Activated CD4-positive, CD25-positive, alpha-beta regulatory T cell treated with anti-CD3 and anti-CD28 coated beads, Interleukin-2, amount 50 U/mL, for 16 hours (primary cell): ENCODE results near the gene TRPM6.
"Not testable (repeated sequence)": the region's sequence is repeated elsewhere in the genome, so short reads cannot be mapped to it uniquely, and the experiment has no call there.

Experiments used
- DNase-seq: peaks from one replicate; pipeline ENCODE4 v3.0.0-alpha.2; 2020; ENCODE audit warnings: low read depth, low spot score

TRPM6 gene, protein sequence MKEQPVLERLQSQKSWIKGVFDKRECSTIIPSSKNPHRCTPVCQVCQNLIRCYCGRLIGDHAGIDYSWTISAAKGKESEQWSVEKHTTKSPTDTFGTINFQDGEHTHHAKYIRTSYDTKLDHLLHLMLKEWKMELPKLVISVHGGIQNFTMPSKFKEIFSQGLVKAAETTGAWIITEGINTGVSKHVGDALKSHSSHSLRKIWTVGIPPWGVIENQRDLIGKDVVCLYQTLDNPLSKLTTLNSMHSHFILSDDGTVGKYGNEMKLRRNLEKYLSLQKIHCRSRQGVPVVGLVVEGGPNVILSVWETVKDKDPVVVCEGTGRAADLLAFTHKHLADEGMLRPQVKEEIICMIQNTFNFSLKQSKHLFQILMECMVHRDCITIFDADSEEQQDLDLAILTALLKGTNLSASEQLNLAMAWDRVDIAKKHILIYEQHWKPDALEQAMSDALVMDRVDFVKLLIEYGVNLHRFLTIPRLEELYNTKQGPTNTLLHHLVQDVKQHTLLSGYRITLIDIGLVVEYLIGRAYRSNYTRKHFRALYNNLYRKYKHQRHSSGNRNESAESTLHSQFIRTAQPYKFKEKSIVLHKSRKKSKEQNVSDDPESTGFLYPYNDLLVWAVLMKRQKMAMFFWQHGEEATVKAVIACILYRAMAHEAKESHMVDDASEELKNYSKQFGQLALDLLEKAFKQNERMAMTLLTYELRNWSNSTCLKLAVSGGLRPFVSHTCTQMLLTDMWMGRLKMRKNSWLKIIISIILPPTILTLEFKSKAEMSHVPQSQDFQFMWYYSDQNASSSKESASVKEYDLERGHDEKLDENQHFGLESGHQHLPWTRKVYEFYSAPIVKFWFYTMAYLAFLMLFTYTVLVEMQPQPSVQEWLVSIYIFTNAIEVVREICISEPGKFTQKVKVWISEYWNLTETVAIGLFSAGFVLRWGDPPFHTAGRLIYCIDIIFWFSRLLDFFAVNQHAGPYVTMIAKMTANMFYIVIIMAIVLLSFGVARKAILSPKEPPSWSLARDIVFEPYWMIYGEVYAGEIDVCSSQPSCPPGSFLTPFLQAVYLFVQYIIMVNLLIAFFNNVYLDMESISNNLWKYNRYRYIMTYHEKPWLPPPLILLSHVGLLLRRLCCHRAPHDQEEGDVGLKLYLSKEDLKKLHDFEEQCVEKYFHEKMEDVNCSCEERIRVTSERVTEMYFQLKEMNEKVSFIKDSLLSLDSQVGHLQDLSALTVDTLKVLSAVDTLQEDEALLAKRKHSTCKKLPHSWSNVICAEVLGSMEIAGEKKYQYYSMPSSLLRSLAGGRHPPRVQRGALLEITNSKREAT (N-terminal part only)

DNA sequence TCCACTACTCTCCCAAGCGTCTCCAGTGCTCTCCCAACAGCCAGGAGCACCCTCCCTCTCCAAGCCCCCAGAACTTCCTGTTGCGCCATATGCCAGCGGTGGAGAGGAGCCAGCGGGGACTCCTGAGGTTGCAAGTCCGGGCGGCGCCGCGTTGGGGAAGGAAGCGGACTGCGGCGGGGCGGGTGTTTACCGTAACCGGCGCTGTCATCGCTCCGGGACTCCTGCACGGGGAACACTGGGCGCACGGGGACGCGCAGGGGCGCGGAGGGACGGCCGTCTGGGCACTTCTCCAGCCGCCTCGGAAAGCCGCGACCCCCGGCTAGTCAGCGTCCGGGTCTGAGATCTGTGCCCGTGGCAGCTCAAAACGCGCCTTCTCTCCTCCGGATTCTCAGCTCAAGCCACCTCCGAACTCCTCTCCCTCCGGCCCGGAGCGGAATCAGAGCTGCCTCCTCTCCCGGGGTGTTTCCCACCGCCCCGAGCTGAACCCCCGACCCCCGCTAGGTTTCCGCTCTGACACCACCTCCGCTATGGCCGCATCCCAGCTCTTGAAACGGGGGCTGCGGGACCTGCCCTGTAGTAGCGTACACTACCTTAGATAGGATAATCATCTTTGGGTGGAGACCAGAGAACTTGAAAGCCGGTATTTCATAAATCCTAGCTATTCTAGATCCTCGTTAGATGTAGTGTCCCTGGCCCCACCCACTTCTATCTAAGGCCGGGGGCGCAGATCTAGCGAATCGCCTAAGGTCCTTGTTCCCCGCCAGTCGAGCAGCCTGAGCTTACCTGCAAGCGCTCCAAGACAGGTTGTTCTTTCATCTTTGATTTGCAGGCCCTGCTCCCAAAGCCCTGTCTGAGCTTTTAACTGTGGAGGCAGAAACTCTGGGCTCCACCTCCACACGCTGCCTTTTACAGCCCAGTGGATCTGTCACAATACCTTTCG lies at the start of gene TRPM6:
Gene TRPM6, minus strand, starts transcription at position 881 of the 940 bp plus-strand sequence. Its CDS starts 65 bp downstream, at position 816.
- no peak for DNase-seq

DNA sequence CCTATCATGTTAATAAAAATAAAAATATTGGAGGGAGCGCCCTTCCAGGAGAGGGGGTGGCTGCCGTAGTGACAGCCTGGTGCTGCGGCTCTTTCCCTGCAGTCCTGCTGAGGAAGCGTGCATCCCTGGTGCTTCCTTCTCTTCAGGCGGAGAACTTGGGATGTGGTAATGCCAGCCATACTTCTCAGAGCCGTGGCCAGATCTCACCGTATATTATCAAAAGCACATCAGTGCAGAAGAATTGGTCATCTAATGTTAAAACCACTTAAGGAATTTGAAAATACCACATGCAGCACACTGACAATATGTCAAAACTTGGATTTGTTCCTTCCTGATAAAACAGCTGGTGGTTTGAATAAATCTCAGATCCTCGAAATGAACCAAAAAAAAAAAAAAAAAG lies 47.3 kb upstream of the TRPM6 start:
- no peak for DNase-seq

DNA sequence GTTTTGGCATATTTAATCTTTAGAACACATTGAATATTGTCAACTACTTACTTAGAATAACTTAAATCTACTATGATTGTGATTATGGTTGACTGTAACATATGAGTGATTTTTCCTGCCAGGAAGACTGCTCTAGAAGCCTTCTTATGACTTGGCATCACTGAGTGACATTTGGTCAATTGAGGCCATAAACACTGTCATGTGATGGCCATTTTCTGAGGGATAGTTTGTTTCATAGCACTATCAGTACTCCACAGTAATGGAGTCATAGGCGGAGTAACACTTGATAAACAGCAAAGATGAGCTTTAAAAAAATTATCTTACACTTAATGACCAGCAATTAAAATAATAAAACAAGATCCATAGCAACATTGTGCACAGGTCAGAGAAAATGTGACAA lies 34.0 kb upstream of the TRPM6 start:
- DNase-seq: no peak

- DNase-seq: no peak
Measured at GRCh38 chr9:74920944-74921626, 33.4 kb upstream of the TRPM6 start.

DNA sequence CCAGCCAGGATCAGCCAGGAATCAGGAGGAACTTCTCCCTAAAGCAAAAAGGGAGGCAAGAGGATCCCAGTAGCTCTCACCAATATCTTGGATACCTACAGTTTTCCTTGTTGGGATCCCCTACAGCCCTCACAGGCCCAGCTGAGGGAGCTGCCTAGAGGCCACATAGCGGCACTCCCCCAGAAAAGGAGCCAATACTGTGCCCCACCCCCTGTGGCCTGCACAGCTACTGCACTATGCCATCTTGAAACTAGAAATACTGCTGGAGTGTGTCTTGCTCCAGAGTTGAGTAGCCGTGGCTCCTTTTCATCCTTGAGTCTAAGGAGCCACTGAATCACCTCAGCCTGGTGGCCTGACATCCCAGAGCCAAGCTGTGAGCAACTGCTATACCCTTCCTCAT lies 22.3 kb upstream of the TRPM6 start:
- DNase-seq: no peak

GRCh38 chr9:74908665-74909064 lies 20.9 kb upstream of the TRPM6 start:
- no peak for DNase-seq

DNA sequence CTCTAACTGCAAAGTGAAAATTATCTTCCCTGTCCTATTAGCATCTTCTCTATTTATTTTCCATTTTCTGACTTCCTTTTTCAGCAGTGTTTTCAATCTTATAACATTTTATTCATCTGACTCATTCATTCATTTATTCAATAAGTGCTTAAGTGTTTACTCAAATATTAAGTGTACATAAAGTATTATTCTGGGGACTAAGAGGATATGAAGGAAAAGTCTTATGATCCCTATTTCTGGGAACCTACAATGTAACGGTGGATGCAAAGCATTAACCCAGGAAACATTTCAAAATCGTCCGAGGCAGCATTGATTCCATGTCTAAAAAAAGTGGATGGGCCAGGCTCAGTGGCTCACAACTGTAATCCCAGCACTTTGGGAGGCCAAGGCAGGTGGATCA lies 19.4 kb upstream of the TRPM6 start:
- no peak for DNase-seq

- no peak for DNase-seq
Measured at GRCh38 chr9:74901001-74901400, 13.3 kb upstream of the TRPM6 start.

DNA sequence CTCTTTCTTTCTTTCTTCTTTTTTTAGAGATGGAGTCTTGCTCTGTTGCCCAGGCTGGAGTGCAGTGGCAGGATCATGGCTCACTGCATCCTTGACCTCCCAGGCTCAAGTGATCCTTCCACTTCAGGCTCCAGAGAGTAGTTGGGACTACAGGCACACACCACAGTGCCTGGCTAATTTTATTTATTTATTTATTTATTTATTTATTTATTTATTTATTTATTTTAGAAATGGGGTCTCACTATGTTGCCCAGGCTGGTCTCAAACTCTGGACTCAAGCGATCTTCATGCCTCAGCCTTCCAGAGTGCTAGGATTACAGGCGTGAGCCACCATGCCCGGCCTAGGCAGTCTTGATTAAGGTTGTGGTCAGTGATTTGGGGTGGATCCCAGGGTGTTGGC lies 728 bp upstream of the TRPM6 start:
- not testable (repeated sequence) for DNase-seq

- no peak for DNase-seq
Measured at GRCh38 chr9:74887981-74888370, 255 bp upstream of the TRPM6 start.

- DNase-seq: no peak
Measured at GRCh38 chr9:74876382-74876949, 11.3 kb downstream of the TRPM6 start.

- no peak for DNase-seq
Measured at GRCh38 chr9:74875656-74876055, 12.1 kb downstream of the TRPM6 start.

DNA sequence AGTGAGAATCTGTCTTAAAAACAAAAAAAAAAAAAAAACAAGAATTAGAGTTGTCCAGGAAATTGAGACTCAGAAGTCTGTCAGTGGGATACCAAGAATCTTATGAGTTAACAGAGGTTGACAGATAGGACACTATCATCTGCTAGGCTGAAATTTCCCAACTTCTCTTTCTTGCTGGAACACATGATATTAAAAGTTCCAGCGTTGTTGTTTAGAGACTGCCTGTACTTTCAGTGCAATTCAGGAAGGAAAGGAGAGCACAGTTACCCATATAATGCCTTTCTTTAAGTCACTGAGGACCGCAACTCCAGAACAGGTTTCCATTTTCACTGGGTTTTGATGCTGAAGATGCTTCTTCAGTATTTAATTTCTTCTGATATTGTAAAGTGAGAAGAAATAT lies 13.5 kb downstream of the TRPM6 start:
- no peak for DNase-seq

- no peak for DNase-seq
Measured at GRCh38 chr9:74872619-74873233, 15.0 kb downstream of the TRPM6 start.

GRCh38 chr9:74867483-74867882 lies 20.2 kb downstream of the TRPM6 start:
- DNase-seq: no peak

DNA sequence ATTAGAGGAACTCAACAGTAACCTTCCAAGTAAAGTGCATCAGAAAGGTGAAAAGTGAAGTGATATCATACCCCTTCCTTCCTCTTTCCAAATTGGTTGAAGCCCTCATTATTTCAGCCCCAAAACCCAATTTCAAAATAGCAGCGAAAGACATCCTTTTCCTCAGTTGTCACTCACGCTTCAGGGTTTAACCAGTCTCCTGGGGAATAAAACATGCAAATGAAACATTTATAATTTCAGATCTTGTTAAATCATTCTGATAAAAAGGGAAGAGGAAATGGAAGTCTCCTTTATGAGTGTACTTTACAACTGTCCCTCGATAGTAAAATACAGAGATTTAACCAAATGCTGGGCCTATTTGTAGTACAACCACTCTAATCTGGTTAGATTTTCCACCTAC lies 22.5 kb downstream of the TRPM6 start:
- no peak for DNase-seq

DNA sequence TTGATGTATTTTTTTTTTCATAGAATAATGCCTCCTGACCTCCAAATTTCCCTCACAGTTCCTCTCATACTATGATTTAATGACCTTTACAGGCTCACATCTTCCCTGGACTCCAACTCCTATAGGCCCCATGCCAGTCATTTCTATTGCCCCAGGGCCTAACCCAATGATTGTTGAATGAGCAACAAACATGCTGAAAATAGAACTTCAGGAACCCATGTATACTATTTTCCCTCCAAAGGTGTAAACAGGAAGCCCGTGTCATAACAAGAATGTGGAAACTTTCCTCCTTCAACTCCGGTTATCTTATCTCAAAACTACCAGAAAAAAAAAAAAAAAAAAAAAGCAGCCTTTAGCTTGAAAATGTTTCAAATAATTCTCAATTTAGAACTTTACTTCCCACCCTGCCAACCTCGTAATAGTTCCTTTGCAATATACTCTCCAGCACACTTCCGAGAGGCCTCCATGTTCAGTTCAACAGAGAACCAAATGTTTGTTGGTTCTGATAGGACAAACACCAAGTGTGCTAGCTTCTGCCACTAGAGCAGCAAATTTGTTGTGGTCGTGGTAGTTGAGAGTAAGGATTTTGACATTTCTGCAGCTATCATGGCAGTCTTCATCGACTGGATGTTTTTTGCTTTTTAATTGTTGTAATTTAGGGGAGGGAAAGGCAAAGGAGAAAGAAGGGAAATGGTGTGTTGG lies 25.8 kb downstream of the TRPM6 start:
- DNase-seq: no peak

GRCh38 chr9:74861071-74861470 lies 26.6 kb downstream of the TRPM6 start:
- DNase-seq: no peak

DNA sequence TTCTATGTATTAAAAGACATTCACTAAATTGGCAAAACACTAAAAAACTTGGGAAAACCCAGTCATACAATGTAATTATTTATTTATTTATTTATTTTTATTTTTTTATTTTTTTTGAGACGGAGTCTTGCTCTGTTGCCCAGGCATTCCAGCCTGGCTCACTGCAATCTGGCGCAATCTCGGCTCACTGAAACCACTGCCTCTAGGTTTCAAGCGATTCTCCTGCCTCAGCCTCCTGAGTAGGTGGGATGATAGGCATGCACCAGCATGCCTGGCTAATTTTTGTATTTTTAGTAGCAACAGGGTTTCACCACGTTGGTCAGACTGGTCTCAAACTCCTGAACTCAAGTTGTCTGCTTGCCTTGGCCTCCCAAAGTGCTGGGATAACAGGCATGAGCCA lies 27.5 kb downstream of the TRPM6 start:
- DNase-seq: not testable (repeated sequence)
